HepG2 (cell line): ENCODE measurements around the gene RGS1. TPM values are rescaled to one million over a fixed set of nuclear protein-coding genes. Genes with fewer than 3 reads are reported as not detected.

Experiments used
- ATAC-seq: fragments of 200-7000 bp; cut with Tn5 transposase; 3 replicates; pipeline ENCODE4 v1.9.1; 2020; ENCODE audit warnings: mild to moderate bottlenecking, moderate library complexity
- BruUV-seq: library from RNA; stranded (reverse); fragments of 400-500 nt; replicated peaks from 2 replicates; lab custom pipeline; 2021; lab: Mats Ljungman, UMichigan
- CTCF ChIA-PET: fragments of 300-600 bp; formaldehyde crosslinking; extraction: SDS; loops from one replicate; lab custom pipeline; 2021; ENCODE audit warnings: low total read pairs, inconsistent platforms, low intra/inter-chr PET ratio; lab: Yijun Ruan, JAX
- POLR2A ChIA-PET: fragments of 350-600 bp; sonication (Branson Sonifier 250); formaldehyde crosslinking; loops from one replicate; lab custom pipeline; 2020; ENCODE audit warnings: antibody characterized with exemption, inconsistent platforms; lab: Yijun Ruan, JAX
- DNase-seq: peaks from one replicate; pipeline ENCODE4 v3.0.0-alpha.2; 2015; ENCODE audit warnings: low spot score
- FAIRE-seq: peaks from 3 replicates; lab custom pipeline; 2011; peaks lifted over from hg19 to GRCh38; lab: Jason Lieb, UNC
- H2AFZ ChIP-seq: one replicate; pipeline ENCODE4 v1.6.1; 2011; ENCODE audit warnings: low read length, inconsistent platforms
- H3K27ac ChIP-seq: fragments of 300-600 bp; 3 replicates; pipeline ENCODE4 v1.8.0; 2011; ENCODE audit warnings: mixed run types, mild to moderate bottlenecking, mixed read lengths, low read length, inconsistent platforms; ENCODE audit not compliant: insufficient read depth; ENCODE audit errors: extremely low read length
- H3K27me3 ChIP-seq, 2 experiments: fragments of 200-600 bp in 1 of 2; 2 replicates in 1 of 2; 3 replicates in 1 of 2; pipeline versions ENCODE4 v1.6.0 to v1.8.0; 2011; ENCODE audit warnings: low read length in 2 of 2, mild to moderate bottlenecking in 2 of 2, moderate library complexity in 2 of 2, inconsistent platforms in 1 of 2; ENCODE audit not compliant: insufficient read depth in 2 of 2, control insufficient read depth in 1 of 2
- H3K36me3 ChIP-seq, 2 experiments: fragments of 200-600 bp in 1 of 2; replicated peaks in 1 of 2; 2 replicates in 1 of 2; 3 replicates in 1 of 2; pipeline versions ENCODE4 v1.5.1 to v1.8.0; 2011; ENCODE audit warnings: low read length in 2 of 2, inconsistent platforms in 1 of 2; ENCODE audit not compliant: insufficient read depth in 2 of 2, control insufficient read depth in 1 of 2
- H3K4me1 ChIP-seq: 2 replicates; pipeline ENCODE4 v1.5.1; 2012; ENCODE audit warnings: low read length, inconsistent platforms; ENCODE audit not compliant: insufficient read depth
- H3K4me2 ChIP-seq: 2 replicates; pipeline ENCODE4 v1.6.0; 2011; ENCODE audit warnings: low read depth, low read length, inconsistent platforms
- H3K4me3 ChIP-seq, 3 experiments: fragments of 200-600 bp in 1 of 3; sonication (generic), shearing (Covaris generic) in 1 of 3; replicated peaks in 1 of 3; 2 replicates each; pipeline ENCODE4 v1.5.1; 2011 to 2016; ENCODE audit warnings: low read length in 3 of 3, inconsistent platforms in 2 of 3, low read depth in 2 of 3, mild to moderate bottlenecking in 2 of 3, control low read depth in 1 of 3, mixed read lengths in 1 of 3; ENCODE audit not compliant: insufficient read depth in 1 of 3
- H3K79me2 ChIP-seq: one replicate; pipeline ENCODE4 v1.6.1; 2011; ENCODE audit warnings: low read length, inconsistent platforms; ENCODE audit not compliant: insufficient read depth
- H3K9ac ChIP-seq: 2 replicates; pipeline ENCODE4 v1.6.0; 2011; ENCODE audit warnings: mild to moderate bottlenecking, low read depth, low read length, inconsistent platforms; ENCODE audit not compliant: insufficient read depth
- H3K9me3 ChIP-seq: 2 replicates; pipeline ENCODE4 v1.5.1; 2012; ENCODE audit warnings: mild to moderate bottlenecking, low read length
- H4K20me1 ChIP-seq: 2 replicates; pipeline ENCODE4 v1.6.0; 2011; ENCODE audit warnings: inconsistent platforms, mild to moderate bottlenecking, low read length, moderate library complexity; ENCODE audit not compliant: insufficient read depth
- AGO1 ChIP-seq: fragments of 200-400 bp; formaldehyde crosslinking; IDR thresholded peaks from 2 replicates; pipeline ENCODE4 v1.6.1; 2017; ENCODE audit warnings: mild to moderate bottlenecking, low read depth, low read length, moderate library complexity; ENCODE audit not compliant: poor library complexity, severe bottlenecking
- FOSL1 ChIP-seq: sonication (generic); formaldehyde crosslinking; IDR thresholded peaks from 2 replicates; pipeline ENCODE4 v1.9.0; 2021; ENCODE audit warnings: missing genetic modification reagents, borderline replicate concordance
- NFIC ChIP-seq: IDR thresholded peaks from 2 replicates; pipeline ENCODE4 v1.6.1; 2012; ENCODE audit warnings: mild to moderate bottlenecking, low read length, inconsistent platforms
- PHB2 ChIP-seq: fragments of 450-650 bp; IDR thresholded peaks from 2 replicates; pipeline ENCODE4 v1.6.1; 2018; ENCODE audit not compliant: partially characterized antibody
- SAP130 ChIP-seq: IDR thresholded peaks from 2 replicates; pipeline ENCODE4 v1.6.1; 2016; ENCODE audit warnings: low read depth
- SIN3A ChIP-seq: IDR thresholded peaks from 2 replicates; pipeline ENCODE4 v1.6.1; 2011; ENCODE audit warnings: low read depth, mild to moderate bottlenecking, control low read depth, low read length, borderline replicate concordance
- SRSF9 ChIP-seq: fragments of 200-400 bp; formaldehyde crosslinking; IDR thresholded peaks from 2 replicates; pipeline ENCODE4 v1.6.1; 2018; ENCODE audit warnings: borderline replicate concordance, mild to moderate bottlenecking, low read depth, low read length; ENCODE audit not compliant: insufficient read depth, poor library complexity, severe bottlenecking
- TAF1 ChIP-seq: sonication (generic); formaldehyde crosslinking; IDR thresholded peaks from 2 replicates; pipeline ENCODE4 v1.4.0; 2020; ENCODE audit warnings: missing genetic modification reagents
- WGBS: methylation state at CpG from one replicate; pipeline ENCODE4 v1.1.6; 2017; ENCODE audit warnings: low lambda C conversion rate; 5-methylcytosine and 5-hydroxymethylcytosine counted together
- in situ Hi-C: cut with HindIII; loops from 2 replicates; pipeline ENCODE4 v1.10.0; 2017; ENCODE audit warnings: low pct_unique_long_range_greater_than_20kb; ENCODE audit not compliant: extremely low pct_ligation_motif_present
- intact Hi-C: fragments of 100-400 bp; cut with micrococcal nuclease; formaldehyde crosslinking; loops from one replicate; pipeline ENCODE4 v1.10.0; 2022; ENCODE audit not compliant: unreplicated experiment
- polyA plus RNA-seq, 8 experiments: library from polyadenylated mRNA; depleted of rRNA in 3 of 8; stranded (reverse) in 7 of 8; unstranded in 1 of 8; fragments of >200 nt; fragmentation: Illumina TruSeq in 4 of 8; extraction: Trizol in 4 of 8; gene quantifications; 2 replicates each; pipeline versions ENCODE4 v1.2.1 to v1.2.3, GENCODE V29; 2011 to 2016; ENCODE audit warnings: low read depth in 4 of 8, missing spikeins in 1 of 8, mixed read lengths in 1 of 8; ENCODE audit not compliant: insufficient read depth in 1 of 8
- total RNA-seq, 5 experiments: library from RNA; depleted of rRNA; stranded (reverse); fragments of >200 nt; fragmentation: Illumina TruSeq; extraction: Trizol; gene quantifications; 2 replicates each; pipeline ENCODE4 v1.2.3, GENCODE V29; 2016; ENCODE audit warnings: low read depth in 1 of 5
- TF ChIP-seq, protein P1 (sequence below): sonication (generic); formaldehyde crosslinking; IDR thresholded peaks from one replicate; pipeline ENCODE4 v1.5.1; 2020; ENCODE audit warnings: mild to moderate bottlenecking, missing genetic modification reagents; ENCODE audit errors: not compliant biosample characterization
- TF ChIP-seq, protein P2 (sequence below): IDR thresholded peaks from 2 replicates; pipeline ENCODE4 v1.6.1; 2016; ENCODE audit warnings: low read depth, borderline replicate concordance

RGS1 gene
- total and polyA plus RNA-seq, 2 of the 13 experiments (the other 11 are each of a cell fraction or from before 2014, with no cell fraction given): not detected

DNA sequence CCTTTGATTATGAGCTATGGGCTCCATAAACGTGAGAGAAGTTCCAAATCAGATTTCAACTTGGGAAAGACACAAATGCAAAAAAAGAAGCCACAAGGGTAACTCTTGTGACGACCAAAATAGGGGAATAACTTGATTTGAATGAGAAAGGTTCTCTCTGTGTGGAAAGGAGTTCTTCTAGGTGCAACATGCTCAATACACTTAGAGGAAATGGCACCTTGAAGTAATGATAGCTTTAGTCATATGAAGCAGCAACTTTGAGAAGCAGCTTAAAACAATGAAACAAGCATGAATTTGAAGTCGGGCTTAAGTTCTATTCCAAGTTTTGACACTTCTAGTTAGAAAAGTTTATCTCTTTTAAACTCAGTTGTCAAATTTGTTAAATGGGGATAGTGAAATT lies 21.8 kb upstream of the RGS1 start:
- BruUV-seq: no TSS peak
- Histone ChIP-seq H3K36me3 (no peaks in the 10 kb centered on the region), H3K79me2 (no peaks in the 10 kb centered on the region), H3K9ac (no peak overlapping the region), H3K27me3 (no peaks in the 10 kb centered on the region), H3K4me1 (no peaks in the 10 kb centered on the region)
- POLR2A ChIA-PET: no interaction called here
- intact Hi-C loops: no loop called here
- WGBS: 16% methylated on average over 3 of the region's 3 CpGs
- no peak for TF ChIP-seq SIN3A
- no peak for TF ChIP-seq NFIC
- no peak for TF ChIP-seq FOSL1 (CRISPR knock-in tag)
- TF ChIP-seq TAF1: no peak
- no peak for TF ChIP-seq AGO1
- TF ChIP-seq, protein P1, sequence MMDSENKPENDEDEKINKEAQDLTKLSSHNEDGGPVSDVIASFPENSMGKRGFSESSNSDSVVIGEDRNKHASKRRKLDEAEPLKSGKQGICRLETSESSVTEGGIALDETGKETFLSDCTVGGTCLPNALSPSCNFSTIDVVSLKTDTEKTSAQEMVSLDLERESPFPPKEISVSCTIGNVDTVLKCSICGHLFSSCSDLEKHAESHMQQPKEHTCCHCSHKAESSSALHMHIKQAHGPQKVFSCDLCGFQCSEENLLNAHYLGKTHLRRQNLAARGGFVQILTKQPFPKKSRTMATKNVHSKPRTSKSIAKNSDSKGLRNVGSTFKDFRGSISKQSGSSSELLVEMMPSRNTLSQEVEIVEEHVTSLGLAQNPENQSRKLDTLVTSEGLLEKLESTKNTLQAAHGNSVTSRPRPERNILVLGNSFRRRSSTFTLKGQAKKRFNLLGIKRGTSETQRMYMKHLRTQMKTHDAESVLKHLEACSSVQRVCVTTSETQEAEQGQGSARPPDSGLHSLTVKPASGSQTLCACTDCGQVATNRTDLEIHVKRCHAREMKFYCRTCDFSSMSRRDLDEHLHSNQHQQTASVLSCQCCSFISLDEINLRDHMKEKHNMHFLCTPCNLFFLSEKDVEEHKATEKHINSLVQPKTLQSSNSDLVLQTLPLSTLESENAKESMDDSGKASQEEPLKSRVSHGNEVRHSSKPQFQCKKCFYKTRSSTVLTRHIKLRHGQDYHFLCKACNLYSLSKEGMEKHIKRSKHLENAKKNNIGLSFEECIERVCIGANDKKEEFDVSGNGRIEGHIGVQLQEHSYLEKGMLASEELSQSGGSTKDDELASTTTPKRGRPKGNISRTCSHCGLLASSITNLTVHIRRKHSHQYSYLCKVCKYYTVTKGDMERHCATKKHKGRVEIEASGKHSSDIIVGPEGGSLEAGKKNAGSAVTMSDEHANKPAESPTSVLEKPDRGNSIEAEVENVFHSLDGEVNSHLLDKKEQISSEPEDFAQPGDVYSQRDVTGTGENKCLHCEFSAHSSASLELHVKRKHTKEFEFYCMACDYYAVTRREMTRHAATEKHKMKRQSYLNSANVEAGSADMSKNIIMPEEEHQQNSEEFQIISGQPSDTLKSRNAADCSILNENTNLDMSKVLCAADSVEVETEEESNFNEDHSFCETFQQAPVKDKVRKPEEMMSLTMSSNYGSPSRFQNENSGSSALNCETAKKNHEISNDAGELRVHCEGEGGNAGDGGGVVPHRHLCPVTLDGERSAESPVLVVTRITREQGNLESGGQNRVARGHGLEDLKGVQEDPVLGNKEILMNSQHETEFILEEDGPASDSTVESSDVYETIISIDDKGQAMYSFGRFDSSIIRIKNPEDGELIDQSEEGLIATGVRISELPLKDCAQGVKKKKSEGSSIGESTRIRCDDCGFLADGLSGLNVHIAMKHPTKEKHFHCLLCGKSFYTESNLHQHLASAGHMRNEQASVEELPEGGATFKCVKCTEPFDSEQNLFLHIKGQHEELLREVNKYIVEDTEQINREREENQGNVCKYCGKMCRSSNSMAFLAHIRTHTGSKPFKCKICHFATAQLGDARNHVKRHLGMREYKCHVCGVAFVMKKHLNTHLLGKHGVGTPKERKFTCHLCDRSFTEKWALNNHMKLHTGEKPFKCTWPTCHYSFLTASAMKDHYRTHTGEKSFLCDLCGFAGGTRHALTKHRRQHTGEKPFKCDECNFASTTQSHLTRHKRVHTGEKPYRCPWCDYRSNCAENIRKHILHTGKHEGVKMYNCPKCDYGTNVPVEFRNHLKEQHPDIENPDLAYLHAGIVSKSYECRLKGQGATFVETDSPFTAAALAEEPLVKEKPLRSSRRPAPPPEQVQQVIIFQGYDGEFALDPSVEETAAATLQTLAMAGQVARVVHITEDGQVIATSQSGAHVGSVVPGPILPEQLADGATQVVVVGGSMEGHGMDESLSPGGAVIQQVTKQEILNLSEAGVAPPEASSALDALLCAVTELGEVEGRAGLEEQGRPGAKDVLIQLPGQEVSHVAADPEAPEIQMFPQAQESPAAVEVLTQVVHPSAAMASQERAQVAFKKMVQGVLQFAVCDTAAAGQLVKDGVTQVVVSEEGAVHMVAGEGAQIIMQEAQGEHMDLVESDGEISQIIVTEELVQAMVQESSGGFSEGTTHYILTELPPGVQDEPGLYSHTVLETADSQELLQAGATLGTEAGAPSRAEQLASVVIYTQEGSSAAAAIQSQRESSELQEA (CRISPR knock-in tag): no peak
- TF ChIP-seq SRSF9: no peak
- TF ChIP-seq, protein P2, sequence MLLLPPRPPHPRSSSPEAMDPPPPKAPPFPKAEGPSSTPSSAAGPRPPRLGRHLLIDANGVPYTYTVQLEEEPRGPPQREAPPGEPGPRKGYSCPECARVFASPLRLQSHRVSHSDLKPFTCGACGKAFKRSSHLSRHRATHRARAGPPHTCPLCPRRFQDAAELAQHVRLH (CRISPR knock-in tag): no peak
- TF ChIP-seq PHB2: no peak
- TF ChIP-seq SAP130: no peak
- TF ChIP-seq, all 625 proteins: peak for 0
- Histone ChIP-seq H4K20me1 (no peaks in the 10 kb centered on the region), H3K9me3 (no peaks in the 10 kb centered on the region), H2AFZ (no peak overlapping the region), H3K4me2 (no peak overlapping the region), H3K27ac (no peak overlapping the region), H3K4me3 (no peak overlapping the region)
- no peak for DNase-seq
- FAIRE-seq: no peak
- in situ Hi-C loops: no loop called here
- CTCF ChIA-PET: no interaction called here
- no peak for ATAC-seq
